Mesodermal cell (in vitro differentiated cells): ENCODE measurements around the gene KCND2. TPM values are rescaled to one million over a fixed set of nuclear protein-coding genes. Genes with fewer than 3 reads are reported as not detected.
"Not testable (repeated sequence)": the region's sequence is repeated elsewhere in the genome, so short reads cannot be mapped to it uniquely, and the experiment has no call there.

ENCODE experiments used
- H3K27ac ChIP-seq: 2 replicates; pipeline ENCODE4 v1.7.0; 2013; ENCODE audit warnings: mild to moderate bottlenecking, low read depth, low read length, moderate library complexity; ENCODE audit not compliant: severe bottlenecking
- H3K36me3 ChIP-seq: 2 replicates; pipeline ENCODE4 v1.7.1; 2013; ENCODE audit warnings: mild to moderate bottlenecking, low read length, moderate library complexity; ENCODE audit not compliant: control insufficient read depth, insufficient read depth
- H3K4me1 ChIP-seq: one replicate; pipeline ENCODE4 v1.7.1; 2013; ENCODE audit warnings: mild to moderate bottlenecking, low read length; ENCODE audit not compliant: insufficient read depth, control insufficient read depth, poor library complexity, severe bottlenecking
- H3K4me3 ChIP-seq: 2 replicates; pipeline ENCODE4 v1.7.0; 2013; ENCODE audit warnings: low read length, control low read depth, mild to moderate bottlenecking; ENCODE audit not compliant: insufficient read depth, poor library complexity, severe bottlenecking; ENCODE audit errors: extremely low read depth
- H3K9me3 ChIP-seq: 2 replicates; pipeline ENCODE4 v1.7.1; 2013; ENCODE audit warnings: mild to moderate bottlenecking, low read length, moderate library complexity; ENCODE audit not compliant: control insufficient read depth
- WGBS, 2 experiments: methylation state at CpG; one replicate each; pipeline ENCODE4 v1.1.5; 2013; ENCODE audit warnings: missing lambda C conversion rate in 2 of 2; ENCODE audit not compliant: insufficient coverage in 2 of 2; 5-methylcytosine and 5-hydroxymethylcytosine counted together
- polyA plus RNA-seq, 2 experiments: library from polyadenylated mRNA; stranded (reverse); fragments of 50-300 nt; gene quantifications; one replicate each; pipeline ENCODE4 v1.2.3, GENCODE V29; 2013

Gene KCND2
- 0.63 TPM for polyA plus RNA-seq (2013, experiment 1 of 2)
- polyA plus RNA-seq (2013, experiment 2 of 2), result 0.71 TPM

DNA sequence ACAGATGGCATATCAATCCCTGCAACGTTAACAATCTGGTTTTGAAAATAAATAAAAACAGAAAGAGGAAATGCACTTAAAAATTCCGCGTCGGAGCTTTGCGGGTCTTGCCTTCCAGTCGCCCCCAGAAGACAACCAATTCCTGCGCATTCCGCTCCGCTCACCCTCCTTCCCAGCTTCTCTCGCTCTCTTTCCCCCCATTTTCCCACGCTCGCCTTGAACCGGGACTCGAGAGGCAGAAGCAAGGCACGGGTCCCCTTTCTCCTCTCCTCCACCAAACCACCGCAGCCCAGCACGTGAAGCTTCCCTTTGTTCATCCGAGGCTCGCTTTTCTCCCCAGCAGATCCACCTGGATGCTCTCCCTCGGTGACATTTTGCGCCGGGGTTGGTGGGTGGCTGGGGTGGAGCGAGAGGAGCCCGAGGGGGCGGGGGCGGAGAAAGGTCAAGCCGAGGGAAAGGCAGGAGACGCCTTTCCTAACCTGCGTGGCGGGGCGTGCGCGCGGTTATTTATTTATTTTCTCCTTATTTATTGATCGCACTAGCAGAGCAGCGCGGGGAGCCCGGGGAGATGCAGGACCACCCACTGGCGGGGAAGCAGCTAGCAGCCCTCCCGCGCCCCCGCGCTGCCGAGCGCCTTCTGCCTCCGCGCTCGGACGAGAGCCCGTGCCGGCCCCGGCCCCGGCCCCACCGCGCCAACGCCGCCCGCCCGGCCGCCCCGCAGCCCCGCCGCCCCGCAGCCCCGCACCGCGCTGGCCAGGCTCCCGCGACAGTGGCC lies at the start of gene KCND2:
Gene KCND2, plus strand, starts transcription at position 475 of the 775 bp plus-strand sequence.
- Histone ChIP-seq H3K9me3 (no peaks in the 10 kb centered on the region), H3K36me3 (no peaks in the 10 kb centered on the region), H3K4me3 (peak within 1 kb of the TSS; percentile 46), H3K4me1 (no peaks in the 10 kb centered on the region), H3K27ac (no peak within 1 kb of the TSS)
- WGBS, 2 experiments, result 0% methylated on average over 17 to 33 of the region's 69 CpGs

DNA sequence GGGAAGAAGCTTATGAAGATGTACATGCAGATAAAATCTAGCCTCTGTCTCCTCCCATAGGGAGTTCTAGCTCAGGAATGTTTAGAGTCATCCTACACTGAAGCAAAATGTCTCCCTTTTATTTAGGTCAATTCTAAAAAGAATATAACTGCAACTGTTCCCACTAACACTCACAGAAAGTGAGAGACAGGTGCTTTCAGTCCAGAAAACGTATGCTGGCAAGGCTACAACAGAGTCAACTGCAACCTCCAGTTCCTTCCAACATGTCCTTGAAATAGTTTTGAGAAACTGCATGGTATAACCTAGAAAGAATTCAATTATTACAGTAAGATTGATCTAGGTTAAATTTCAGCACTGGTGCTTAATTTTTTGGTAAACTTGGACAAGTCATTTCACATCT lies 46.8 kb upstream of the KCND2 start:
- WGBS, 2 experiments, result 100% methylated on average over 1 of the region's 1 CpG; no CpG with 5 or more reads in 1 of the 2 experiments
- no peak overlapping the region for H3K4me3 ChIP-seq

DNA sequence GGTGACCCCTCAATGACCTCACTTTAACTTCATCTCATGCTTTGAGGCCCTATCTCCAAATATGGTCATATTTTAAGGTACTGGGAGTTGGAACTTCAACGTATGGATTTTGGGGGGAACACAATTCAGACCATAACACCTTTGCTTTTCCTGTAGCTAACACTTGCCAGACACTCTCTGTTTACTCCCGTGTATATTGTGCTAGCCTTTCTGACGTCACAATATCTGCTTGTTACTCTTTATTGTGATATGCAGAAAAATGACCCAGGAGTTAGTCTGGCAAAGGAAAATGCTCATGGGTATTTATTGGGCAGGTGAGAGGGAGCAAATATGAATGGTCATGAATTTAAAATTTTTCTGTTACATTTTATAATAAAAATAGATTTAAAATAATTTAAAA lies 45.7 kb upstream of the KCND2 start:
- H3K4me1 ChIP-seq, result no peaks in the 10 kb centered on the region
- H3K4me3 ChIP-seq, result no peak overlapping the region
- H3K27ac ChIP-seq, result no peak overlapping the region
- 92% methylated on average over 2 of the region's 3 CpGs; no CpG with 5 or more reads in 1 of the 2 experiments for WGBS, 2 experiments
- H3K36me3 ChIP-seq, result no peaks in the 10 kb centered on the region
- H3K9me3 ChIP-seq, result no peaks in the 10 kb centered on the region

More for the DNA sequence above, 46.8 kb upstream of the KCND2 start:
- no peaks in the 10 kb centered on the region for H3K36me3 ChIP-seq
- H3K9me3 ChIP-seq, result no peaks in the 10 kb centered on the region
- H3K4me1 ChIP-seq, result no peaks in the 10 kb centered on the region
- no peak overlapping the region for H3K27ac ChIP-seq

DNA sequence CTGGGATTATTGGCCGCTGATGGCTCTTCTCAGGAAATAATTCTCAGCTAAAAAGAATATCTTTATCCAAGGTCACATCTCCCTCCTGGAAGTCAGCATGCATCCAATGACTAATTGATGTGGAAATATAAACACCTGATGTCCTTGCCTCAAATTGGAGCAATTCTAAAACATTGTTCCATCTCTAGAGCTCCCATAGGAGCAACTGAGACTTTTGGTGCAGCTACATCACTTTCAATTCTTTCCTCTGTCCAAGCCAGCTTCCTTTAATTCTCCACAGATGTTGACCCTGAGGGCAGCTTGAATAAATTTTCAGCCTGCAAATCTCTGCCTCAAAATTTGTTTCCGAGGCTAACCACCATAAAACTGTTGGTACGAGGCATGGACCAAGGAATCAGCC lies 43.9 kb upstream of the KCND2 start:
- Histone ChIP-seq H3K27ac (no peak overlapping the region), H3K36me3 (no peaks in the 10 kb centered on the region), H3K4me1 (no peaks in the 10 kb centered on the region), H3K9me3 (no peaks in the 10 kb centered on the region), H3K4me3 (no peak overlapping the region)
- WGBS, 2 experiments, result 82 to 90% methylated on average over 2 of the region's 3 CpGs

DNA sequence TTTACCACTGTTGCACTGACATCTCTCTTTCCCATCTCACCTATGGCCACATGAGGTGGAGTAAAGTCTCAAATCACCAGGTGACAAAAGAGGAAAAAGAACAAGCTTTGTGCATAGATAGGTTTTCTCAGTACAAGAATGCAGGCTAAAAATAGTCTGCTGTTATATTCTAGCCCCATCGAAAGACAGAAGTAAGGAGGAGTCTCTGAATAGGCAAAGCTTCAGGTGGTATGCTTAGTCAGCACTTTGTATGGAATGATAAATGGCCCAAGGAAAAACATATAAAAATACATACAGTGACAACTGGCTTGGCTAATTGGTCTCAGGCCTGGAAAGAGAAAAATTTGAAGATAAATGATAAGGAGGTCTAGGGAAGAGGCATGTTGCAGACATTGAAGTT lies 39.6 kb upstream of the KCND2 start:
- WGBS, 2 experiments, result 80 to 100% methylated on average over 1 of the region's 1 CpG
- H3K27ac ChIP-seq, result no peak overlapping the region
- H3K9me3 ChIP-seq, result no peaks in the 10 kb centered on the region
- no peak overlapping the region for H3K4me3 ChIP-seq
- no peaks in the 10 kb centered on the region for H3K4me1 ChIP-seq
- H3K36me3 ChIP-seq, result no peaks in the 10 kb centered on the region

DNA sequence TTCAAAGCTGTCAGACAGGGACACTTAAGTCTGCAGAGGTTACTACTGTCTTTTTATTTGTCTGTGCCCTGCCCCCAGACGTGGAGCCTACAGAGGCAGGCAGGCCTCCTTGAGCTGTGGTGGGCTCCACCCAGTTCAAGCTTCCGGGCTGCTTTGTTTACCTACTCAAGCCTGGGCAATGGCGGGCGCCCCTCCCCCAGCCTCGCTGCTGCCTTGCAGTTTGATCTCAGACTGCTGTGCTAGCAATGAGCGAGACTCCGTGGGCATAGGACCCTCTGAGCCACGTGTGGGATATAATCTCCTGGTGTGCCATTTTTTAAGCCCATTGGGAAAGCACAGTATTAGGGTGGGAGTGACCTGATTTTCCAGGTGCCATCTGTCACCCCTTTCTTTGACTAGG lies 32.6 kb upstream of the KCND2 start:
- not testable (repeated sequence) for H3K36me3 ChIP-seq, H3K9me3 ChIP-seq, H3K4me1 ChIP-seq, H3K27ac ChIP-seq, H3K4me3 ChIP-seq
- 88 to 95% methylated on average over 4 to 7 of the region's 8 CpGs for WGBS, 2 experiments

DNA sequence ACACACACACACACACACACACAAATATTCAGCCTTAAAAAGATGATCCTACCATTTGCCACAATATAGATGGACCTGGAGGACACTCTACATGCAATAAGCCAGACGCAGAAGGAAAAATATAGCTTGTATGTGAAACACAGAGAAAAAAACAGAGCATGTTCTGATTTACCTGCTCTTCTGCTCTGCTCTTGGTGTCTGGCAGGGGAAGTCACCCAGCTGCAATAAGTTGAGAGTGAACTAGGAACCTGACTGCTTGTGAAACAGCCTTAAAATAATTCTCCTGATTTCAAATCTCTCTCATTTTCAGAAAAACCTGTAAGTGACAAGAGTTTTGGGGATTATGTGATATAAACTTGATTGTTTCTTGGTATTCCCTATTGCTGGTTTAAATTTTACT lies 31.0 kb upstream of the KCND2 start:
- whole genome bisulfite sequencing, 2 experiments, result no CpG with 5 or more reads among the region's 1 CpG
- H3K4me3 ChIP-seq, result no peak overlapping the region

DNA sequence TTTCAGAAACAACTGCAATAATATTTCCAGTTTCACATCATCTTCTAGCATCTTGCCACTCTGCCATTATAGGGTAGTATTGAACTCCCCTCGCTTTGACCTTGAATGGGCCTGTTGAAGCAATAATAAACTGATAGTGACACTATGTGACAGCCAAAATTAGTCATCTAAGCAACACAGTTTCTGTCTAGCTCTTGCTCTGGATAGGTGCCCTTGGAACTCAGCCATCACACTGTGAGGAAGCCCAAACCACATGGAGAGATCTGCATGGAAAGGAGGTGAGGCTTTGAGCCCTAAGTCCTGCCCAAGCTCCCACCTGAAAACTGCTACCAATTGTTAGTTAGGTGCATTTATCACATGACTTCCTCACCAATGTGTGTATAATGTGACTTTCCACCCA lies 18.1 kb upstream of the KCND2 start:
- Histone ChIP-seq H3K27ac (no peak overlapping the region), H3K36me3 (no peaks in the 10 kb centered on the region), H3K4me1 (no peaks in the 10 kb centered on the region), H3K4me3 (no peak overlapping the region), H3K9me3 (peaks cover 12% of the 10 kb centered on the region)
- WGBS, 2 experiments, result no CpG with 5 or more reads among the region's 1 CpG

More for the DNA sequence above, 31.0 kb upstream of the KCND2 start:
- Histone ChIP-seq H3K9me3 (no peaks in the 10 kb centered on the region), H3K27ac (no peak overlapping the region), H3K36me3 (no peaks in the 10 kb centered on the region), H3K4me1 (no peaks in the 10 kb centered on the region)

DNA sequence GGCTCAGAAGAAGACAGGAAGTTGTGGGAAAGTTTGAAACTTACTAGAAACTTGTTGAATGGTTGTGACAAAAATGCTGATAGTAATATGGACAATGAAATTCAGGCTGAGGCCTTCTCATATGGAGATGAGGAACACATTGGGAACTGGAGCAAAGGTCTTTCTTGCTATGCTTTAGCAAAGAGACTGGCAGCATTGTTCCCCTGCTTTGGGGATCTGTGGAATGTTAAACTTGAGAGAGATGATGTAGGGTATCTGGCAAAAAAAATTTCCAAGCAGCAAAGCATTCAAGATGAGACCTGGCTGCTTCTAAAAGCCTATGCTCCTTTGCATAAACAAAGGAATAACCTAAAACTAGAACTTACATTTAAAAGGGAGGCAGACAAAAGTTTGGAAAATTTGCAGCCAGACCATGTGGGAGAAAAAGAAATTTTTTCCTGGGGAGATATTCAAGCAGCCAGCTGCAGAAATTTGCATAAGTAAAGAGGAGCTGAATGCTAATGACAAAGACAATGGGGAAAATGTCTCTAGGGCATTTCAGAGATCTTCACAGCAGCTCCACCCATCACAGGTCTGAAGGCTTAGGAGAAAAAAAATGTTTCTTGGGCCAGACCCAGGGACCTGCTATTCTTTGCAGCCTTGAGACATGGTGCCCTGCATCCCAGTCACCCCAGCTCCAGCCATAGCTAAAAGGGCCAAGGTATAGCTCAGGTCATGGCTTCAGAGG lies 16.5 kb upstream of the KCND2 start:
- Histone ChIP-seq H3K27ac (no peak overlapping the region), H3K4me1 (no peaks in the 10 kb centered on the region), H3K9me3 (peaks cover 12% of the 10 kb centered on the region), H3K36me3 (no peaks in the 10 kb centered on the region), H3K4me3 (no peak overlapping the region)

DNA sequence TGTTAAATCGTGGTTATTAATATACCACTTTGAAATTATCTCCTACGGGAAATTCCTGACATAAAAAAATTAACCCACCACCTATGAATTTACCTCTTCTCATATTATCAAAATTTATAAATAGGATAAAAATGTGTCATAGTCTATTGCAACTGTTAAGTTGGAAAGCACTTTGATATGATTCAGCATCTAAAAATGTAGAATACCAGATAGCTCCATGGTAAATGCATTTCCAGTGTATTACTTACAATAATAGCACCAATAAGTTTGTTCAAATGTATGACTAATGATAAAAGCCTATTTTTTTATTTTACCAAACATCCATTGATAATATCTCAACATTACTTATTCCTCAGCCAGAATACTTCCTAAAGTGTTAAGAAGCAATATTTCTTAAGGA lies 13.6 kb upstream of the KCND2 start:
- Histone ChIP-seq H3K4me3 (no peak overlapping the region), H3K9me3 (peaks cover 12% of the 10 kb centered on the region), H3K4me1 (no peaks in the 10 kb centered on the region), H3K36me3 (no peaks in the 10 kb centered on the region), H3K27ac (no peak overlapping the region)
- no CpG with 5 or more reads among the region's 2 CpGs for WGBS, 2 experiments

DNA sequence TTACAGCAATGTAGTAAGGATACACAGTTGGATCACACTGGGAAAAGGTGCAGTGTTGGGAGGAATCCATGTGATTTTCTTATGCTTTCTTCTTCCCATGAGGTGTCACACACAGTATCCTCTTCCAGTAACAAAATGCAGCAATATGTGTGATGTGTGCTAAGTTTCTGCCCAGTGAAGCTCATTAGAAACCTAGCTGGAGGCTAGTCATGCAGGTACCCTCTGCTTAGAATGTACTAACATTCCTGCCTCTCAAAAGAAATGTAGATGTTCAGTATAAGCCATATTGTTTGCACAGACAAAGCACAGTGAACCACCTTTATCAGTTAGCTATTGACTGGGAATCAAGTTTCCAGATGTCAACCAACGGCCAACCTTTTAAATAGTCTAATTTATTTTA lies 12.9 kb upstream of the KCND2 start:
- Histone ChIP-seq H3K4me1 (no peaks in the 10 kb centered on the region), H3K4me3 (no peak overlapping the region), H3K27ac (no peak overlapping the region), H3K36me3 (no peaks in the 10 kb centered on the region), H3K9me3 (peaks cover 12% of the 10 kb centered on the region)
- no CpG with 5 or more reads among the region's 1 CpG for WGBS, 2 experiments
